GM18861 (cell line): Measurements from ENCODE around the gene KCMF1.
"Not testable (repeated sequence)": the region's sequence is repeated elsewhere in the genome, so short reads cannot be mapped to it uniquely, and the experiment has no call there.

ENCODE experiments used
- ATAC-seq: cut with Tn5 transposase; IDR thresholded peaks from one replicate; pipeline ENCODE4 v1.9.1; 2021; ENCODE audit not compliant: unreplicated experiment

KCMF1 gene

GRCh38 chr2:84970868-84971509 lies at the start of gene KCMF1:
TSS of gene KCMF1 (plus strand) at chr2:84971161. CDS start at chr2:84971452, 291 bp downstream.
- ATAC-seq, result peak; percentile 28

DNA sequence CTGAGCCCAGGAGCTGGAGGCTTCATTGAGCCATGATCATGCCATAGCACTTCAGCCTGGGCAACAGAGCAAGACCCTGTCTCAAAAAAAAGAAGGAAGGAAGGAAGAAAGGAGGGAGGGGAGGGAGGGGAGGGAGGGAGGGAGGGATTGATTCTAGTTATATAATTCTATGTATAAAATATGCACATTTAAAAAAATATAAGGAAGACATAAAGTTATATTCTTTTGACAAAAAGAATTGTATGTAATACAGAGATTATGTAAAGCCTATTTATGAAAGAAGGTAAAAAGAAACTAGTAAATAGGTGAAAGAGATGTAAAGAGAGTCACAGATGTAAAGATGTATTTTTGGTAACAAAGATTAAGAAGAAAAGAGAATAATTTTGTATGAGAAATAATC lies 48.0 kb upstream of the KCMF1 start:
- no peak for ATAC-seq

GRCh38 chr2:84924173-84925106 lies 46.5 kb upstream of the KCMF1 start:
- no peak for ATAC-seq

- no peak for ATAC-seq
These were observed 45.6 kb upstream of the KCMF1 start for GRCh38 chr2:84925336-84925723.

GRCh38 chr2:84925724-84926376 lies 45.1 kb upstream of the KCMF1 start:
- peak; percentile 88 for ATAC-seq

- no peak for ATAC-seq
These were observed 43.7 kb upstream of the KCMF1 start for GRCh38 chr2:84927275-84927627.

GRCh38 chr2:84931384-84931821 lies 39.6 kb upstream of the KCMF1 start:
- peak; percentile 58 for ATAC-seq

DNA sequence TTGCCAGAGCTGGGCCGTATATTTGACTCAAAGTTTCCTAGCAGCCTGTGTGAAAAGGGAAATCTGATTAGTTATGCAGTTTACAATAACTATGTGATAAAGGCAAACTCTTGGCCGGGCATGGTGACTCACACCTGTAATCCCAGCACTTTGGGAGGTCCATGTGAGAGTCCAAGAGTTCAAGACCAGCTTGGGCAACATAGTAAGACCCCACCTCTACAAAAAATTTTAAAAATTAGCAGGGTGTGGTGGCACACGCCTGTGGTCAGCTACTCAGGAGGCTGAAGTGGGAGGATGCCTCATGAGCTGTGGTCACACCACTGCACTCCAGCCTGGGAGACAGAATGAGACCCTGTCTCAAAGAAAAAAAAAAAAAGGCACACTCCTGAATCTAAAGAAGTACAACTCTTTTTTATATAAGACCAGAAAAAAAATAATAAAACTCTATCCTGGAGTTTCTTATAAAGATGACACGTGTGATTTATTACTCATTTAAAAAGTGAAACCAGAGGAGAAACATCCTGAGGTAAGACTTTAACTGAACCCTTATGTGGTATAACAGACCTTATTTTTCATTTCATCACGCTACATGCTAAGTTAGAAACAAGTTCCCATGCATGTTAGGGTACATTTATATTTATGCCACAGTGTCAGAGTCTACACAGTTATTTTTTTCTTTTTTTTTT lies 32.6 kb upstream of the KCMF1 start:
- peak; percentile 45 for ATAC-seq

DNA sequence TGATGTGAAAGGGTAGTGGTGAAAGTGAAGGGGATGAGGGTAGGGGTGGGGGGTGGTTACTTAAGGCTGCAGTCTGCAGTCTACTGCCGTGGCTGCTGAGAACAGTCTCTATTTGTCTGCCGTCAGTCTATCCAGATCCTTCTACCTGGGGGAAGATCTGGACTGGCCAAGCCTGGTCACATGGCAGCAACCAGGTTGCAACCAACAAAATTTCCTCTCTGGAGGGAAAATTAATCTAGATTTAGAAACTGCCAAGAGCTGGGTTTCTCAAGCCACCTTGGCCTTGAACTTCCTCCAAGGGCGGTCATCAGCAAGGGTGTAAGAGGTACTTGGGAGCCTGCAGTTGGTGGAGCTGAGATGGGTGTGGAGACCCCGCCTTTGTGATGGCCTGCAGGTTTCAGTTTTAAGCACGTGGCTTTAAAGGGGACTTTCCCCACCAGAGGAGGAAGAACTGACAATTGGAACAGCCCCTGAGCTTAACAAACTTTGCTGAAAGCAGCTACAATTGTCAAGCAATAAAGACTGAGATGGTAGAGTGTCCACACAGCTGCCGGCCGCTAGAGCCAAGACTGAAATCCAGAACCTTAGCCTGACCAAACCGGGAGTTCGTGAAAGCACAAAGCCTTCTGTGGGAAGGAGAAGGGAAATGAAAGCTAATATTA lies 31.4 kb upstream of the KCMF1 start:
- ATAC-seq, result peak; percentile 77

DNA sequence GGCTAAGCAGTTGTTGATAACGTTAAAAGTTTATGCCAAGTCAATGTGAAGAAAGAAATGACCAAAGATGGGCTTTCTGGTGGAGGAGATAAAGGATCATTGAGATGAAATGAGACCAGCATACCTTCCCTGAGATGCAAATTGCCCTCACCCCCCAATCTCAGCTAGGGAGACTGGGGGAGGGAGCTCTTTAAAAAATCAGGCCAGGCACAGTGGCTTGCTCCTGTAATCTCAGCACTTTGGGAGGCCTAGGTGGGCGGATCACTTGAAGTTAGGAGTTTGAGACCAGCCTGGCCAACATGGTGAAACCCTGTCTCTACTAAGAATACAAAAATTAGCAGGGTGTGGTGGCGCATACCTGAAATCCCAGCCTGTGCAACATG lies 30.9 kb upstream of the KCMF1 start:
- no peak for ATAC-seq

DNA sequence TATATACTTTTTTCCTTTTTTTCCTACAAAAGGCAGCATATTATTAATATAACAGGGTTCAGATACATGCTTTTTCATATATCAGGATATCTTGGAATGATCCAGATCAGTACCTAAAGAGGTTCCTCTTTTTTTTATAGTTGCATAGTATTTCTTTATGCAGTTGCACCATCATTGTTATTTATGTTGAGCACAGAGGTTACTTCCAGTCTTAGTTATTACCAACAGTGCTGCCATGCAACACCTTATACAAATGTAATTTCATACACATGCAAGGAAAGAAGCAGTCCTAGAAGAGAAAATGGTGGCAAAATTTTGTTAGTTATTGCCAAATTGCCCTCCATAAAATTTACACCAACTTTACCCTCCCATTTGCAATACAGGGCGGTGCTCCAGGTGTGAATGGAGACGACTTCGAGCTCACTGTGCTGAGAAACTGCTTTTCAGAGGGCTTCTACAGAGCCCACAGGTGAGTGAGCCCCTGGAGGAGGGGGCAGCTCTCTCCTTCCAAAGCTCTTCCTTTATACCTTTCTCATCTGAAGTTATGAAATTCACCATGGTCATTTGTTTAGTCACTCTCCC lies 30.0 kb upstream of the KCMF1 start:
- ATAC-seq, result no peak

- no peak for ATAC-seq
These were observed 28.8 kb upstream of the KCMF1 start for GRCh38 chr2:84942166-84942565.

DNA sequence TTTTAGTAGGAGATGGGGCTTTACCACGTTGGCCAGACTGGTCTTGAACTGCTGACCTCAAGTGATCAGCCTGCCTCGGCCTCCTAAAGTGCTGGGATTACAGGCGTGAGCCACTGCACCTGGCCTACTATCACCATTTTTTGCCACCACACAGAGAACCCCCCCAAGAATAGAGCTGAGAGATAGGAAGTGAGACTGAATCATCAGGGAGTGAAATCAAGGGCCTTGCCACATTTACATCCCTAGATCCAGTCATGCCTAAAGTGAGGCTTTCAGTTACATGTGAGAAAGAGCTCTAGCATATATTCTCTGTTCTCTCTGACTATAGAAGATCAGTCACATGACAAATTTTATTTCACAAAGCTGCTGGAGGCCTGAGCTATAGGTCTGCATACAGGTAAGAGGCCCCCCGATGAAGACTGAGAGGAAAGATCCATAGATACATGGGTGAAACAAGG lies 28.0 kb upstream of the KCMF1 start:
- ATAC-seq, result peak; percentile 27

DNA sequence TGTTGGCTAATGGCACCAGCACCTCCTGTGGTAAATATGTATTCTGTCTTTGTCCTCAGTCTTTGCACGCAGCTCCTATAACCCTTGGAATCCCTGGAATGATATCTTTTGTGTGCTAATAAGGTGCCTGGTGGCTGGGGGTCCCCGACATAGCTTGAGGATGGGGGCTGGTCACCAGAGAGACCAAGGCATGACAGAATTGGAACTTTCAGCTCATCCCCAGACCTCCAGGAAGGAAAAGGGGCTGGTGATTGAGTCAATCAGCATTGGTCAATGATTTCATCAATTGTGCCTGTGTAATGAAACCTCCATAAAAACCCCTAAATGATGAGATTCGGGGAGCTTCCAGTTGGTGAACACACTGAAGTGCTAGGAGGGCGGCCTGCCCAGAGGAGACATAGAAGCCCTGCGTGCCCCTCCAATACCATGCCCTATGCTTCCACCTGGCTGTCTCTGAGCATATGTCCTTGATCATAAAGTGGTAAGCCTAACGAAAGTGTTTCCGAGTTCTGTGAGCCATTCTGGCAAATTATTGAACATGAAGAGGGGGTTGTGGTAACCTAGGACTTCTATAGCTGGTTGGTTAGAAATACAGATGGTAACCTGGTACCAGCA lies 26.6 kb upstream of the KCMF1 start:
- ATAC-seq, result no peak

DNA sequence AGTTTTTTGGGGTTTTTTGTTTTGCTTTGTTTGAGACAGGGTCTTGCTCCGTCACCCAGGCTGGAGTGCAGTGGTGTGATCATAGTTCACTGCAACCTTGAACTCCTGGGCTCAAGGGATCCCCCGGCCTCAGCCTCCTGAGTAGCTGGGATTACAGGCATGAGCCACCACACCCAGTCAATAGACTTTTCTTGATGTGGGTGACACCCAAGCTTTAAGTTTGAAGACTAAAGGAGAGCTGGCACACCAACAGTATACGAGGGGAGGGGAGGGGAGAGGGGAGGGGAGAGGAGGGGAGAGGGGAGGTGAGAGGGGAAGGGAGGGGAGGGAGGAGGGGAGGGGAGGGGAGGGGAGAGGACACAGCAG lies 25.1 kb upstream of the KCMF1 start:
- not testable (repeated sequence) for ATAC-seq

DNA sequence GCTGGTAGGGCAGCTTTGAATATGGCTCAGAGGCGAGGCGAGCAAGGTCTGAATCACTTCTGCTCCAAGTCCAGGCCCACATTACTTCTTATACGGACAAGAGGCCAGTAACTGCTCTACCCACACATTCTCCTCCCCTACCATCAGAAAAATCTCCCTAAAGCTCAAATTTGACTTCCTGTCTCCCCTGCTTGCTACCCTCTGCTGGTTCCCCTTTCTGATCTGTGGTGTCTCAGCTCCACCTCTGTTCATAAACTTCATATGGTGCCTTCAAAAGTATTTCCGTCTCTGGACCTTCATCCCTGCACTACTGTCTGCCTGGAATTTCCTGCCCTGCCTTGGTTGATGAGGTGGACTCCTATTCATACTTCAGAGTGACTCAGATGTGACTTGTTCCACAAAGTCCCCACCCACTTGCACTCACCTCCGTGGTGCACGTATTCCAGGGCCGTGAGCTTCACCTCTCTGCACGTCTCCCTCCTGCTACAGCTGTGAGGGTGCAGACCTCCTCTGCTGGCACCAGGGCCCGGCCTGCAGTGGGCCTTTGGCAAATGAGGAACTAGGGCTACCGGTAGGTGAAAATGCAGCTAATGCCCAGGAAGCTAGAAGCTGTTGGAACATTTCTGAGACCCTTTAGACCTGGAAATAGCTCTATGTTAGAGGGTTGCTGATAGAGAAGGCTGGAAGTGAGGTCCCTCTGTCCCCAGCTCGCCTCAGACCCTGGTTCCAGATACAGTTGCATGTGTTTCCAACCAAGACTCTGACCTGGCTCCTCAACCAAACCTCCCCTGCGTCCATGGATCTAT lies 24.6 kb upstream of the KCMF1 start:
- ATAC-seq, result peak; percentile 77

GRCh38 chr2:84947010-84947593 lies 23.9 kb upstream of the KCMF1 start:
- no peak for ATAC-seq

- no peak for ATAC-seq
These were observed 17.4 kb upstream of the KCMF1 start for GRCh38 chr2:84953535-84953934.

- ATAC-seq, result no peak
These were observed 16.6 kb upstream of the KCMF1 start for GRCh38 chr2:84954329-84954728.
